HG03066 (cell line): ENCODE results near the gene C1S.
"Not testable (repeated sequence)": the region's sequence is repeated elsewhere in the genome, so short reads cannot be mapped to it uniquely, and the experiment has no call there.

Experiments used
- ATAC-seq: cut with Tn5 transposase; IDR thresholded peaks from one replicate; pipeline ENCODE4 v1.9.1; 2021; ENCODE audit warnings: low read depth; ENCODE audit not compliant: unreplicated experiment

Gene C1S

GRCh38 chr12:7060353-7060954 lies at the start of gene C1S:
Gene C1S (plus strand): TSS chr12:7060718. CDS start chr12:7061913, 1,195 bp downstream.
- no peak for ATAC-seq

- ATAC-seq, result not testable (repeated sequence)
Measured at GRCh38 chr12:7011398-7011797, 49.1 kb upstream of the C1S start.

- no peak for ATAC-seq
Measured at GRCh38 chr12:7012024-7012607, 48.4 kb upstream of the C1S start.

DNA sequence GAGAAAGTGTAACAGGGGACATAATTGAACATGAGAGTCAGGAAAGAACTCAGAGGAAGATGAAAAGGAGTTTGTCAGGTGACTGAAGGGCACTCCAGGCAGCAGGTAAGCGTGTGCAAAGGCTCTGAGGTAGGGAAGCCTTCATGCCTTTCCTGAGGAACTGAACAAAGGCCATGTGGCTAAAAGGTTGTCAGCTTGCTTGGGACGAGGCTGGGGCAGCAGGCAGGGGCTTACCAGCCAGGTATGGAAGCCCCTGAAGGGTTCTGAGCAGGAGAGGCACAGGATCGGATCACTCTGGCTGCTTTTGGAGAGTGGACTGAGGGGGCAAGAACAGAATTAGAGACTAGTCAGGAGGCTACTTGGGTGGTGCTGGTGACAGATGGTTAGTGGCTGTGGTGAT lies 47.4 kb upstream of the C1S start:
- ATAC-seq, result no peak

DNA sequence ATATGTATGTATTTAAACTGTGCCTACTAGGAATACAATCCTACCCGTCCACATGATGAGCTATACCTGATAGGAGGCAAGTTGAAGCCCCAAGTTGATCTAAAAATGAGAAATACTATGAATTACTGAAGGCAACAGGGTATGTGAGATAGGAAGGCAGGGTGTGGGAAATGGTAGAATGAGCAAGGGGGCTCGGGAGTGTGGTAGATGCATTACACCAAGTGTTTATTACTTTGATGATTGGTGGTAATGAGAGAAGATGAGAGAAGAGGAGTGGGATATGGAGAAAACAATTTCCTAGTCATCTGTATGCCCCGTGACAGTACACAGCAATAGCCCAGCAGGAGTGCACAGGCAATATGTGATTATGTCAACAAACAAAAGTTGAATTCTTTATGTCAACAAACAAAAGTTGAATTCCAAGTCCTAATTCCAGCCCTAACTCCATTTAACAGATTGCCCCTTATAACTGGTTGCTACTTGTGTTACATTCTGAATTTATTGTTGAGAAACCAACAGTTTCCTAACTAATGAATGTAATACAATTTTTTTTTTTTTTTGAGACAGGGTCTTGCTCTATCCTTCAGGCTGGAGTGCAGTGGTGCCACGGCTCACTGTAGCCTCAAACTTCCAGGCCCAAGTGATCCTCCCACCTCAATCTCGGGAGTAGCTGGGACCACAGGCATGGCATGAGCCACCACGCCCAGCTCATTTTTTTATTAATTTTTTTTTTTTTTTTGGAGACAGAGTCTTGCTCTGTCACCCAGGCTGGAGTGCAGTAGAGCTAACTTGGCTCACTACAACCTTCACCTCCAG lies 44.8 kb upstream of the C1S start:
- no peak for ATAC-seq

DNA sequence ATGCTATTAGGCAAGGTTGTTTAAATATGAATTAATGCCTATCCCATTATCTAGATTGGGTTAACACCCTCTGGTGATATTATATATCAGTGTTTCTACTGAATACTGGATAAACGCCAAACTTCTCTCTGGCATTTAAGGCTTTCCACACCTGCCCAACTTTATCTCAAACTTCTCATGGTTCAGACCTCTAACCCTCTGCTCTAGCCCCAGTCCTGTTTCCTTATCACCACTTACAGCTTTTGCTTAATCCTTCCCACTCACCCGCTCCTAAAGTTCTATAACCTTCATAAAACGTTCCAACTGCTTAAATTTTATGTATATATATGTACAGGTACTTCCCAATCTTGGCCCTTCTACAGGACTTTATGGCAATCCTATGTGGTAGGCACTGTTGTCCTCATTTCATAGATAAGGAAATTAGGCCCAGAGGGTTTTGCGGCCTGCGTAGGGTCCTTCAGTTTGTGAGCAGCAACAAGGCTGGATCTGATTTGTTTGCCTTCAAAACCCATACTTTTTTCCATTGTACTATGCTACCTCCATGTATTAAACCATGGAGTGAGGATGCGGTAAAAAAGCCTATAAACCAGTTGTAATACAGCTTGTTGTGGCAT lies 43.5 kb upstream of the C1S start:
- ATAC-seq, result no peak

DNA sequence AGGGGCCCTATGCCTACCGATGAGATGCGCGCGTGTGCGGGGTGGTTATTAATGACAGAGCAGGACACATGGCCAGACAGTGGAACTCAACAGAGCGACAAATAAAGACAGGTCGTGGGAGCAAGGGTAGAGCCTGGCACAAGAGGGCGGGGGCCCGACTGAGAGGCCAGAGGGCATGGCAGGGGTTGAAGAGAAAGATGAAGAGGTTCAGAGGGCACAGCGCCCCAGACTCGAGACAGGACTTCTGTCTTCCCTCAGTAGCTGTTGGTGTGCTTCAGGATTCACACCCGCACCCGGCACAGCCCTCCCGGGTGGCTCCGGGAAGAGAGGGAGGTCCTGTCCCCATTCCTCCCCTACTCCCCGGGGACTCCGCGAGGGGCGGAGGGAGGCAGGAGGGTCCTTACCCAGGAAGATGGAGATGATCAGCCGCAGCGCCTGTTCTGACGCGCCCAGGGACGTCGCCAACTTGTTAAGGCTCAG lies 42.6 kb upstream of the C1S start:
- peak; percentile 23 for ATAC-seq

- peak; percentile 90 for ATAC-seq
Measured at GRCh38 chr12:7018350-7019042, 42.0 kb upstream of the C1S start, which contains the start of gene LPCAT3. Gene LPCAT3 (minus strand): TSS chr12:7018476. CDS start chr12:7018424, 52 bp downstream.

DNA sequence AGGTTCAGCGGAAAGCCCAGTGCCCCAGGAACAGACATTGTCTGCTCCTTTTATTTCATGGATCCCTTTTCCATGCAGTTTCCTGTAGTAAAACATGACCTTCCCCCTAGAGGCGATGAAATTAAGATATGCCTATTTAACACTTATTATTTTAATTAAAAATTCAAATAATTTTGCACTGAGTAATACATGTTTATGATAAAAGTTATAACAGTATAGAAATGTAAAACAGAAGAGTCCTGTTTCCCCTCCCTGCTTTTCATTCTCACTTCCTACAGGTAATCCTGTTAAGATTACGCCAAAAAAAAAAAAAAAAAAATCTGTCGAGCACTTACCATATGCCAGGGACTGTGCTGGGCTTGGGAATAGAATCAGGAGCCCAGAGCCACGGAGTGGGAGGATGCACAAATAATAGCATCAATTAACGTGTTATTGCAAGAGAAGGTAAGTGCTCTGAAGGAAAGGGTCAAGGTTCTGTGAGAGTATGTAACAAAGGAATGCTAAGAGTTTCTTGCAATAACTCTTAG lies 41.4 kb upstream of the C1S start:
- no peak for ATAC-seq

DNA sequence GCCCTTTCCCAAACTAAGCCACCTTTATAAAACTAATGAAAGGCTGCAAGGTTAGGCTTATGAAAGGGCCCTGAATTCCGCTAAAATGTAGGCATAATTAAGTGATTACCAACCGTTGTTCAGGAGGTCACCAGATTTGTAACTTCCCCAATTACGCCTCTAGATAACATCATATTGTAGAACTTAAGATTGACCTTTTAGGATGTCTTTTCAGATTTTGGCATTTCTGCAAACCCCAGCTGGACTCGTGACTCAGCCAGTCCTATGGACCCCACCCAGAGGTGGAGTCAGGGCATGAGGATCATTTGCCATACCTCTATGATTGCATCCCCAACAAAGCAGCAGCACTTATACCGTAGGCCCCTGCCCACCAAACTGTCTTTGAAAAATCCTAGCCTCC lies 38.6 kb upstream of the C1S start:
- no peak for ATAC-seq

- no peak for ATAC-seq
Measured at GRCh38 chr12:7023114-7023513, 37.4 kb upstream of the C1S start.

GRCh38 chr12:7026854-7027253 lies 33.7 kb upstream of the C1S start:
- ATAC-seq, result no peak

DNA sequence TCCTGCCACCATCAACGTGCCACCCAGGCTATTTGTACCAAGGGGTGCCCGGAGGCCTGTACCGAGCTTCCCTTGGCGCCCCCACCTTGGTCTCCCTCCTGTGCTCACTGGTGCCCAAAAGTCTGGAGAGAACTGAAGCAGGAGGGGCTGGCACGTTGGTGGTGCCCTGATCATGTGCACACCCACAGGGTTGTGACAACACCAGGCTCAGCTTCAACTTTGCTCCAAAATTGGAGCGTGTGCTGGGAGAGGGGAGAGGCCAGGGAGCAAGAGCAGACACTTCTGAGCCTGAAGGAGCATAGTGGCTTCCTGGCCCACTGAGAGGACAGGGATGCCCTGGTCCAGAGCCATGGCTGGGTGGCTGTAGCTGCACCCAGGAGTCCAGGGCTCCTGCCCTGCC lies 29.2 kb upstream of the C1S start:
- no peak for ATAC-seq

DNA sequence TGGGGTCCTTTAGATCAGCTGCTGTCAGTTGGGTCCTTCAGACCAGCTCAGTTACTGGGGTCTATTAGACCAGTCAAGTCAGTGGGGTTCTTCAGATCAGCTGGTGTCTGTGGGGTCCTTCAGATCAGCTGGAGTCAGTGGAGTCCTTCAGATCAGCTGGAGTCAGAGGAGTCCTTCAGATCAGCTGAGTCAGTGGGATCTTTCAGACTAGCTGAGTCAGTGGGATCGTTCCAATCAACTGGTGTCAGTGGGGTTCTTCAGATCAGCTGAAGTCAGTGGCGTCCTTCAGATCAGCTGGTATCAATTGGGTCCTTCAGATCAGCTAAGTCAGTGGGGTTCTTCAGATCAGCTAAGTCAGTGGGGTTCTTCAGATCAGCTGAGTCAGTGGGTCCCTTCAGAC lies 27.5 kb upstream of the C1S start:
- no peak for ATAC-seq

DNA sequence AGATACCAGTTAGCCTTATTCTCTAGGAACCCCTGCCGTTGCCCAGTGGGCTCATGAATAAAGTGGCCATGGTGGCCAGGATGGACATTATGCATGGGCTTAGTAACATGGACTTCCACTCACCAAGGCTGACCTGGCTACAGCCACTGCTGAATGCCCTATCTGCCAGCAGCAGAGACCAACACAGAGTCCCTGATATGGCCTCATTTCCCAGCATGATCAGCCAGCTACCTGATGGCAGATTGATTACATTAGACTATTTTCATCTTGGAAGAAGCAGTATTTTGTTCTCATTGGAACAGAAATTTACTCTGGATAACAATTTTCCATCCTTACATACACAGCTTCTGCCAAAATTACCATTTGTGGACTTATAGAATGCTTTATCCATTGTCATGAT lies 26.1 kb upstream of the C1S start:
- no peak for ATAC-seq

- ATAC-seq, result no peak
Measured at GRCh38 chr12:7035463-7035862, 25.1 kb upstream of the C1S start.

GRCh38 chr12:7037411-7037810 lies 23.1 kb upstream of the C1S start:
- not testable (repeated sequence) for ATAC-seq

DNA sequence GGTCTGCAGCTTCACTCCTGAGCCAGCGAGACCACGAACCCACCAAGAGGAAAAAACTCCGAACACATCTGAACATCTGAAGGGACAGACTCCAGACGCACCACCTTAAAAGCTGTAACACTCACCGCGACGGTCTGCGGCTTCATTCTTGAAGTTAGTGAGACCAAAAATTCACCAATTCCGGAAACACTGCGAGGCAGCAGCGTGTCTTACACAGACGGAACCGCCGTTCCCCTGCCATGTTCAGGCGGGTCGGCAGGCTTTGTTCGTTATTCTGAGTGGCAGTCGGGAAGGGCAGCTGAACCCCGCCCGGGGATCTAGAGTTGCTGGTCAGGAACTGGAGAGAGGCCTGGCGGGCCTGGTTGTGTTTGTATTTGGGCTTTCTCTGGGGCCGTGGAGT lies 21.9 kb upstream of the C1S start:
- ATAC-seq, result no peak

DNA sequence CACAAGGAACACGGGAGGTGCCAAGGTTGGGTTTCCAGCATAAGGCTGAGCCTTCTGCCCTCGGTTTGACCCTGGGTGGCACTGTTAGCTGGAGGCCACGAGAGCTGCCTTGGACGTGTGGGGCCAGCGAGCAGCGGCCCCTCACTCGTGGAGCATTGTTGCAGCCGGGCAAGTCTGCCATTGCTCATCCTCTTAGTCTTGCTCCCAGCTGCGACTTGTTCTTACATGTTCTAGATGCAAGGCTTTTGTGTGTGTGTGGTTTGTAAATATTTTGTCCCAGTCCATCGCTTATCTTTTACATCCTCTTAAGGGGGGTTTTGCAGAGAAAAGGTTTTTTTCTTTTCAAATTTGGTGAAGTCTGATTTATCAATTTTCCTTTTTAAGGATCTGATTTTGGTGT lies 21.1 kb upstream of the C1S start:
- ATAC-seq, result no peak

GRCh38 chr12:7042842-7043241 lies 17.7 kb upstream of the C1S start:
- ATAC-seq, result no peak
